Mesodermal cell (in vitro differentiated cells): ENCODE results near the gene AP2B1.

Source experiments
- H3K27ac ChIP-seq: 2 replicates; pipeline ENCODE4 v1.7.0; 2013; ENCODE audit warnings: mild to moderate bottlenecking, low read depth, low read length, moderate library complexity; ENCODE audit not compliant: severe bottlenecking
- H3K36me3 ChIP-seq: 2 replicates; pipeline ENCODE4 v1.7.1; 2013; ENCODE audit warnings: mild to moderate bottlenecking, low read length, moderate library complexity; ENCODE audit not compliant: control insufficient read depth, insufficient read depth
- H3K4me1 ChIP-seq: one replicate; pipeline ENCODE4 v1.7.1; 2013; ENCODE audit warnings: mild to moderate bottlenecking, low read length; ENCODE audit not compliant: insufficient read depth, control insufficient read depth, poor library complexity, severe bottlenecking
- H3K4me3 ChIP-seq: 2 replicates; pipeline ENCODE4 v1.7.0; 2013; ENCODE audit warnings: low read length, control low read depth, mild to moderate bottlenecking; ENCODE audit not compliant: insufficient read depth, poor library complexity, severe bottlenecking; ENCODE audit errors: extremely low read depth
- H3K9me3 ChIP-seq: 2 replicates; pipeline ENCODE4 v1.7.1; 2013; ENCODE audit warnings: mild to moderate bottlenecking, low read length, moderate library complexity; ENCODE audit not compliant: control insufficient read depth
- WGBS, 2 experiments: methylation state at CpG; one replicate each; pipeline ENCODE4 v1.1.5; 2013; ENCODE audit warnings: missing lambda C conversion rate in 2 of 2; ENCODE audit not compliant: insufficient coverage in 2 of 2; 5-methylcytosine and 5-hydroxymethylcytosine counted together

The AP2B1 gene

DNA sequence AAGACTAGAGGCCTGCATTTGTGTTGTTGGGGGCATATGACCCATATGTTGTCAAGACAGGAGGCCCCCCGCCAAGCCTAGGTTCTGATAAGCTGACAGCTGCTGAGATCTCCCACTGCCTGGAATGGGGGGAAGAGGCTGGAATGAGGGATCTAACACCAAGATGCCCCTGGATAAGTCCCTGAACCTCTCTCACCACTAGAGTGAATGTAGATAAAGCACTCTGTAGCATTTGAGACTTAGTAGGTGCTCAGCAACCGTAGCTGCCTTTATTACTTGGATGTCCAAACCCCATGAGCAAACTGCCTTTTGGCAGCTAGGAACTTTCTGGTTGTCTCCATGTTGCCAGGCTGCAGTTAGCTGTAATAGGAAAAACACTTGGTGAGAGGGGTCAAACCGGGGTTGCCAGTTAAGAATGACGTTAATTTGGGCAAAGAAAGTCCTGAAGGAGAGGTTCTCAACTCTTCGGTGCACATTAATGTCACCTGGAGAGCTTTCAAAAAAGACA, 139.9 kb downstream of the AP2B1 start:
- Histone ChIP-seq H3K27ac (peak overlapping the region; percentile 86), H3K4me3 (no peak overlapping the region)

DNA sequence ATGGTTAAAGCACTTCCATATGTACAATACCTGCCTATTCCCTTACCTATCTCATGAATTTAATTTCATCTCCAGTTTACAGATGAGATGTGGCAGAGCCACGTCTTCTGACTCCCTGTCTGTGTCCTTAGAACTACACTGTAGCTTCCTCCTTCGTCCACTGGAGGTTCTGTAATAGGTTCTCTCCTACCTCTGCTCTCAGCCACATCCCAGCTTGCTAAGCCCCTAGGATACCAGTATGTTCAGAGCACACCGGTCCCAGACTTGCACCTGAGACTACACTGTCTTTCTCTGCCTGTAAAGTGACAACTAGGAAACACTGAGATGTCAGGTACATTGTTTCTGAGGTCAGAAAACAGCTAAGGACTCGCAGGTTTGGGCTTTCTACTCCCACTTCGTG, 140.5 kb downstream of the AP2B1 start:
- no peaks in the 10 kb centered on the region for H3K9me3 ChIP-seq
- peaks cover 46% of the 10 kb centered on the region for H3K36me3 ChIP-seq
- WGBS, 2 experiments, result 90 to 97% methylated on average over 4 to 5 of the region's 5 CpGs
- no peak overlapping the region for H3K4me3 ChIP-seq
- H3K27ac ChIP-seq, result no peak overlapping the region
- peaks cover 32% of the 10 kb centered on the region for H3K4me1 ChIP-seq

More for the DNA sequence above, 139.9 kb downstream of the AP2B1 start:
- Histone ChIP-seq H3K9me3 (no peaks in the 10 kb centered on the region), H3K4me1 (peaks cover 32% of the 10 kb centered on the region), H3K36me3 (peaks cover 47% of the 10 kb centered on the region)
- 72 to 92% methylated on average over 4 to 5 of the region's 5 CpGs for WGBS, 2 experiments

DNA sequence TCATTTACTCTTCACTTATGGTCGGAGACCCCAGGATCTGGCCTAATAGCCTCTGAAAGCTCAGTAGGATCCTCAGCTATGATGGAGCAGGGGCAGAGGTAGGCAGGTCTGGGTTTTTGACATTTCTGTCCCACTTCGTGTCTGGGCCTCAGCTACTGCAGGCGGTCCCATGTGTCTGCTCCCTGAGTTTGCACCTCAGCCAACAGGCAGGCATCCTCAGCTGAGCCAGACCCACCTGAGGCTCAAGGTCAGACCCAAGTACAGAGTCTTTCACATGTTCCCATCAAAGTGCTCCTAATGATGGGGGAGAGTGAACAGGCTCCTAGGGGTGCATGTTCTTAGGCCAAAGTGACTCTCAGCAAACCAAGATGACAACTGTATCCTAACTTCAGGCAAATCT, 141.4 kb downstream of the AP2B1 start:
- H3K27ac ChIP-seq, result no peak overlapping the region
- peaks cover 32% of the 10 kb centered on the region for H3K4me1 ChIP-seq
- H3K9me3 ChIP-seq, result no peaks in the 10 kb centered on the region
- no peak overlapping the region for H3K4me3 ChIP-seq
- H3K36me3 ChIP-seq, result peaks cover 38% of the 10 kb centered on the region
- WGBS, 2 experiments, result 85 to 94% methylated on average over 2 to 3 of the region's 3 CpGs

DNA sequence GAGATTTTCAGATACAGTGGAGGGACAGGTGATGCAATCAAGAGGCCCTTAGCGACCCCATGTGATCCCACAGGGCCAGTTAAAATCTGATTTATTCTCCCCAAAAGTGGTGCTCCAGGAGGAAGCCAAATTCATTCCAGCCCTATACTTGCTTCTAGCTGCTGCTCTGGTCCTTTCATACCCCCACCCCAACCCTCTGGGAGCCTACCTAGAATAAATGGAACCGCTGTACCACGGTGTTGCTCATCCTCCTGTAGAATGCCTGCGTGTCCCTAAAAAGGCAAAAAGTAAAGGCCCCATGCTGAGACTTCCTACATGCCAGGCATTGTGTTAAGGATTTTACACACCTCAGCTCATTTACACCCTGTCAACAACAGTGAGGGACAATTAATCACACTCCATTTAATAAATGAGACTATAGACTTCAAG, 142.3 kb downstream of the AP2B1 start:
- no peak overlapping the region for H3K4me3 ChIP-seq
- H3K9me3 ChIP-seq, result no peaks in the 10 kb centered on the region
- 20 to 30% methylated on average over 2 to 4 of the region's 4 CpGs for WGBS, 2 experiments

DNA sequence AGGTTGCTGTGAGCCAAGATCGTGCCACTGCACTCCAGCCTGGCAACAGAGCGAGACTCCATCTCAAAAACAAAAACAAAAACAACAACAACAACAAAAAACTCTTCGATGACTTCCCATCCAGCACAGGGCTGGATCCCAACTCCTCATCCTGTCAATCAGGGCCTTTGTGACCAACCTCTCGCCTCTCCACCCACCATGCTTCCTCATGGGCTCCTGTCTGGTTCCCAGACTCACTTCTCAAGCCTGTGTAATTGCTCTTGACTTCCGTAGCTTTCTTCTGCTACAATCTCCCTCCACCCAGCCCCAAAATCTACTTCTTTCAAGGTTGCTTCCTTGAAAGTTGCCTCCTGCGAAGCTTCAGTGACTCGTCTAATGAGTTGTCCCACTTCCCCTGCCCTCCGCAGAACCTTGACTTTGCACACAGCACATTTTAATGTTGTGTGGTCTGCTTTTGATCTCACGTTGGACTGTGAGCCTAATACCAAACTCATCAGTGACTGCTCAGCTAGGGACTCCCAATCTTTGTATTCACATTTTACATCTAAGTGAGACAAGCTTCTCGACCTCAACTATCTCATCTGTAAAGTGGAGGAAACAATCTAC, 143.4 kb downstream of the AP2B1 start:
- H3K4me1 ChIP-seq, result peaks cover 24% of the 10 kb centered on the region
- H3K4me3 ChIP-seq, result no peak overlapping the region
- H3K27ac ChIP-seq, result peak overlapping the region; percentile 49
- no peaks in the 10 kb centered on the region for H3K9me3 ChIP-seq
- WGBS, 2 experiments, result 65 to 73% methylated on average over 3 to 6 of the region's 10 CpGs
- peaks cover 28% of the 10 kb centered on the region for H3K36me3 ChIP-seq

More for the DNA sequence above, 142.3 kb downstream of the AP2B1 start:
- Histone ChIP-seq H3K4me1 (peaks cover 32% of the 10 kb centered on the region), H3K27ac (no peak overlapping the region), H3K36me3 (peaks cover 36% of the 10 kb centered on the region)

DNA sequence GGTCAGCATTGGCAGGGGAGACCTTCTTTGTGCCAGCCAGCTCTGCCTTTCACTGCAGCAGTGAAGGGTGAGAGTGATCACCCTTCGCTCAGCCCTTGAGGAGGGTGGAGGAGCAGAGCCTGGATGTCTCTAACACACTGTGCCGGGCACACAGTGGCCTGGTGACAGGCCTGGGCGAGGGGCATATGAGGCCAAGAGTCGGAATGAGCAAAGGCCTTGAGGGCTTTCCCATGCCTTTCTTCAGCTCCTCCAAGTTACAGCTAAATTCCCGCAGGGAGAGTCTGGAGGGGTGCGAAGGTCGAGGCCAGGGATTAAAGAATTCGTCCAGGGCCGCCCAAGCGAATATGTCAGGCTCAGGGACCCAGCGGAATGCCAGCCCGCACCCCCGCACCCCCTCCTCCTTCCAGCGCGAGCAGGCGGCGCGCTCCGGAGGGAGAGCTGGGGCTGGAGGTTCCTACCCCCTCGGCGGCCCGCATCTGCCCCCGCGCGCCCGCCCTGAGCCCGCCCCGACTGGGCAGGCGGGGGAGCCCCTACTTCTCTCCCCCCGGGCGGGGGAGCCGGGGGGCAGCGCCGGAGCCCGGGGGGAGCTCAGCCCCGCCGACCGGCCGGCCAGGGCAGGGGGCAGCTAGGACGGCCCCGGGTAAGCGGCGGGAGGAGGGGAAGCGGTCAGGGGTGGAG, 144.3 kb downstream of the AP2B1 start, which contains the start of gene RASL10B:
Gene RASL10B, plus strand, starts transcription at position 401 of the 678 bp plus-strand sequence. CDS start 3,546 bp downstream, outside the sequence.
- peak within 1 kb of the TSS; percentile 62 for H3K4me3 ChIP-seq
- H3K9me3 ChIP-seq, result no peaks in the 10 kb centered on the region
- peaks cover 15% of the 10 kb centered on the region for H3K4me1 ChIP-seq
- H3K27ac ChIP-seq, result peak within 1 kb of the TSS; percentile 49
- WGBS, 2 experiments, result 4 to 6% methylated on average over 19 to 20 of the region's 44 CpGs
- H3K36me3 ChIP-seq, result peaks cover 23% of the 10 kb centered on the region

DNA sequence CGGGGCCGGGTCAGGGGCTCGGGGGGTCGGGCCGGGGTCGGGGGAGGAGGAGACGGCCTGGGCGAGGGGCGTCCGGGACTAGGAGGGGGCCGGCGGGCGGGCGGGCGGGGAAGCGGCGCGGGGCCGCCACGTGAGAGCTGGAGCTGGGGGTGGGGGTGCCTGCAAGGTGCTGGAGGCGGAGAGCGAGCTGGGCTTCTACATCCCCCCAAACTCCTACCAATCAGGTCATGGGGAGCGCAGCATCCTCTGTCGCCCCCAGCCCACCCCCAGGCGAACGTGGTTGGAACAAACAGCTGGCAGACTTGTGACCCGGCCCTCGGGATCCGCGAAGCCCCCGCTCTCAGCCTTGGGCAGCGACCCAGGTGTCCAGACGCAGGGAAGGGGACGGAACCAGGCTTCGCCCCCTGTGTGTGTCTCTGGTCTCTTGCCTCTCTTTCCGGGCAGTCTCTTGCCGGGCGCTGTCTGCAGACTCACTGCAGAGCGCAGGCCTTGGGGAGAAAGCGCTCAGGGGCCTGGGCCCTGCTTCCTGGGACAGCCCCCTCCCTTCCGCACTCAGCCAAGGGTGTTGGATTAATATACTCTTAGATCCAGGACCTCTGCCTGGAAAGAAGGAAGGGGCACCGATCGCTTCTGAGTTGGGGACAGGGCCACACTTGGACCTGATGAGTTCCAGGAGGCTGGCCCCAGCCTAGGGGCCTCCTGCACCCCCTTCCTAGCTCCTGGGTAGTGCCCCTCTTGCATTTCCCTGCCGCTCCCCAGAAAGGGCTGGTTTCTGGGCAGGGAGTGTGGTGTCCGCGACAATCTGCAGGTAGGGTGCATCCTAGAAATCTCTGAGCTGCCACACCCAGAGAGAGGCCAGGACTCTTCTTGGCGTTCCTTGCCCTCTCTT, 145.0 kb downstream of the AP2B1 start:
- H3K9me3 ChIP-seq, result no peaks in the 10 kb centered on the region
- H3K4me3 ChIP-seq, result peak overlapping the region; percentile 62
- peaks cover 12% of the 10 kb centered on the region for H3K4me1 ChIP-seq
- WGBS, 2 experiments, result 1 to 12% methylated on average over 16 to 21 of the region's 47 CpGs
- H3K27ac ChIP-seq, result no peak overlapping the region
- peaks cover 17% of the 10 kb centered on the region for H3K36me3 ChIP-seq

DNA sequence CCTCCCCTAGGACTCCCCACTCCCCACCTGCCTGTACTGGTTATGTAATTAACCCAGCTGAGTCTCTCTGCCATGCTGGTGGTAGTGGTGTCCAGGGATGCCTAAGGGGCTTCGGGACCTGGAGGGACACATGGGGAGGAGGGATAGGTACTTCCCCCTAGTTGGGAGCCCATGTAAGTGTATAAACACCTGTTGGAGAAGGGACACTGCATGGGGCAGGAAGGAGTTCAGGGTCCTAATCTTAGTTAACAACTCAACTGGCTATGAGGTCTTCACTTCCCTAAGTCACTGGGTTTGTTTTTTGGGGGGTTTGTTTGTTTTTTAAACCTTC, 145.6 kb downstream of the AP2B1 start:
- H3K9me3 ChIP-seq, result no peaks in the 10 kb centered on the region
- WGBS, 2 experiments, result 71% methylated on average over 1 of the region's 1 CpG; no CpG with 5 or more reads in 1 of the 2 experiments
- peaks cover 12% of the 10 kb centered on the region for H3K36me3 ChIP-seq
- H3K27ac ChIP-seq, result no peak overlapping the region
- peaks cover 12% of the 10 kb centered on the region for H3K4me1 ChIP-seq
- H3K4me3 ChIP-seq, result peak overlapping the region; percentile 62

DNA sequence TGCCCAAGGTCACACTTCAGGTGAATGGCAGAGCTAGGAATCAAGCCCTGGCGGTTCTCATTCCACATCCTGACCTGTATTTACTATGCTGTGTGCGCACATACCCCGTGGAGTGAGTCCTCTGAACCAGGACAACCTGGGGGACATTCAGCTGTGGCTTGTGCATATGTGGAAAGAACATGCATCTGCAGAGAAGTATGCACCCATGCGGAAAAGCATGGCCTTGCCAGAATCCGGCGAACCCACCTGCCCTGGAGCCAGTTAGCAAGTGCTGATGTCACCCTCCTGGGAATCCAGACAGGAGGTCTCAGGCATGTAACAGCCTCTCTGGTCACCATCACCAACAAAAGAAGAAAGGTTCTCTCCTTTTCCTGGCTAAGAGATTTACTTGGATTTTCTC, 146.2 kb downstream of the AP2B1 start:
- H3K36me3 ChIP-seq, result peaks cover 10% of the 10 kb centered on the region
- WGBS, 2 experiments, result 88 to 96% methylated on average over 5 to 6 of the region's 6 CpGs
- H3K27ac ChIP-seq, result no peak overlapping the region
- no peak overlapping the region for H3K4me3 ChIP-seq
- peaks cover 12% of the 10 kb centered on the region for H3K4me1 ChIP-seq
- no peaks in the 10 kb centered on the region for H3K9me3 ChIP-seq

DNA sequence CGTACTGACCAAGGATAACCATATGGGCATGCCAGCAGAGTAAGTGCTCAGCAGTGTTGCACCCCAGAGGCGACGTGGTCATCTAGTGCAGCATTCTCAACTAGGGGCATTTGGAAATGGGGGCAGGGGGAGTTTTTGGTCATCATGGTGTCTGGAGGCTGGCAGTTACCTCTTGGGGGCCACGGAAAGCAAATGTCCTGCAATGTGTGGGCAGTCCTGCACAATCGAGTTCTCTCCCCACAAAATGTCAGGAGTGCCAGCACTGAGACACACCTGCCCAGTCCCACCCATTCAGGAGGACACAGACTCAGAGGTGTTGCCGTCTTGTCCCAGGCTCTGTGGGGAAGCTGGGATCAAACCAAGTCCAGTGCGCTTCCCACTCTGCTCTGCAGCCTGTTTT, 147.3 kb downstream of the AP2B1 start:
- no peaks in the 10 kb centered on the region for H3K9me3 ChIP-seq
- H3K4me1 ChIP-seq, result peaks cover 8% of the 10 kb centered on the region
- peaks cover 10% of the 10 kb centered on the region for H3K36me3 ChIP-seq
- WGBS, 2 experiments, result 94 to 100% methylated on average over 2 to 5 of the region's 7 CpGs
- no peak overlapping the region for H3K27ac ChIP-seq
- no peak overlapping the region for H3K4me3 ChIP-seq
